D721Med (cell line): Measurements from ENCODE around the gene SMURF2.

Source experiments
- DNase-seq: peaks from one replicate; pipeline ENCODE4 v3.0.0; 2011; ENCODE audit warnings: low spot score; ENCODE audit not compliant: insufficient read length
- FAIRE-seq: peaks from 2 replicates; lab custom pipeline; 2011; peaks lifted over from hg19 to GRCh38; lab: Jason Lieb, UNC
- CTCF ChIP-seq: IDR thresholded peaks from 2 replicates; pipeline ENCODE4 v1.5.1; 2012; ENCODE audit warnings: mild to moderate bottlenecking, control low read depth; ENCODE audit not compliant: insufficient read depth; ENCODE audit errors: missing control alignments

The SMURF2 gene

GRCh38 chr17:64507413-64507782 lies 154.7 kb downstream of the SMURF2 start:
- FAIRE-seq: no peak
- TF ChIP-seq CTCF: peak; percentile 58
- DNase-seq: no peak

GRCh38 chr17:64506576-64507412 lies 155.3 kb downstream of the SMURF2 start, which contains the start of gene CEP95:
Gene CEP95, plus strand, starts transcription at chr17:64506977. Its CDS starts 121 bp downstream, at chr17:64507098.
- no peak for TF ChIP-seq CTCF
- no peak for FAIRE-seq
- peak; percentile 45 for DNase-seq

GRCh38 chr17:64506201-64506575 lies 155.9 kb downstream of the SMURF2 start, which contains the start of gene DDX5:
Gene DDX5, minus strand, starts transcription at chr17:64506289. Its CDS starts 170 bp downstream, at chr17:64506119.
- FAIRE-seq (no peak), DNase-seq (peak; percentile 57)

GRCh38 chr17:64505340-64506200 lies 156.5 kb downstream of the SMURF2 start:
- no peak for TF ChIP-seq CTCF
- DNase-seq (peak; percentile 22), FAIRE-seq (no peak)

More at GRCh38 chr17:64506201-64506575, 155.9 kb downstream of the SMURF2 start, which contains the start of gene DDX5:
- no peak for TF ChIP-seq CTCF

- FAIRE-seq (no peak), DNase-seq (no peak)
- no peak for TF ChIP-seq CTCF
Measured at GRCh38 chr17:64504769-64505339, 157.3 kb downstream of the SMURF2 start.

GRCh38 chr17:64503821-64504768 lies 158.0 kb downstream of the SMURF2 start:
- DNase-seq (no peak), FAIRE-seq (no peak)
- no peak for TF ChIP-seq CTCF
